ENCODE data around the gene GALNT9. TPM values are rescaled to one million over a fixed set of nuclear protein-coding genes. Genes with fewer than 3 reads are reported as not detected.

GALNT9 gene
- total and polyA plus RNA-seq, 2 donors (not counting 1 experiment from before 2014, with no cell fraction given) = 0.10 to 2.8 TPM

- no peak for DNase-seq (ENCODE audit: low read depth in 2 of 2)
- H2AFZ ChIP-seq (ENCODE audit: low read length) = no peak overlapping the region
- no peak overlapping the region for H3K9ac ChIP-seq (ENCODE audit: insufficient read depth, low read length)
- H3K27me3 ChIP-seq (ENCODE audit: control insufficient read depth, insufficient read depth, low read length) = no peaks in the 10 kb centered on the region
- H3K79me2 ChIP-seq (ENCODE audit: control insufficient read depth, insufficient read depth, low read length) = no peaks in the 10 kb centered on the region
- H3K4me1 ChIP-seq (ENCODE audit: control insufficient read depth, extremely low read depth, insufficient read depth, low read length) = no peaks in the 10 kb centered on the region
- no peaks in the 10 kb centered on the region for H3K9me3 ChIP-seq (ENCODE audit: control insufficient read depth, insufficient read depth, low read depth, low read length)
- no peak overlapping the region for H3K4me2 ChIP-seq (ENCODE audit: extremely low read depth, insufficient read depth, low read length)
- no peak overlapping the region for H3K27ac ChIP-seq (ENCODE audit: insufficient read depth, low read length)
- no peaks in the 10 kb centered on the region for H4K20me1 ChIP-seq (ENCODE audit: control insufficient read depth, extremely low read depth, insufficient read depth, low read length)
- no peak overlapping the region for H3K4me3 ChIP-seq (replicated peaks in 1 of 4; ENCODE audit: control extremely low read depth in 1 of 4, insufficient read depth in 1 of 4, low read depth in 3 of 4, low read length in 4 of 4)
- no peaks in the 10 kb centered on the region for H3K36me3 ChIP-seq (ENCODE audit: control insufficient read depth, insufficient read depth, low read length)
- TF ChIP-seq CTCF (conservative IDR thresholded peaks at IDR 0.05 in 1 of 2, IDR thresholded peaks at IDR 0.05 in 1 of 2; ENCODE audit: low read depth in 1 of 2, low read length in 2 of 2) (no peak), EZH2 (IDR thresholded peaks at IDR 0.05; ENCODE audit: low read length, missing control alignments) (no peak)
These were observed 82.2 kb downstream of the GALNT9 start for GRCh38 chr12:132246997-132247717.

- no peak overlapping the region for H3K4me2 ChIP-seq (ENCODE audit: extremely low read depth, insufficient read depth, low read length)
- H3K36me3 ChIP-seq (ENCODE audit: control insufficient read depth, insufficient read depth, low read length) = no peaks in the 10 kb centered on the region
- H3K9ac ChIP-seq (ENCODE audit: insufficient read depth, low read length) = no peak overlapping the region
- no peaks in the 10 kb centered on the region for H3K27me3 ChIP-seq (ENCODE audit: control insufficient read depth, insufficient read depth, low read length)
- DNase-seq (ENCODE audit: low read depth in 2 of 2) = no peak
- no peak overlapping the region for H2AFZ ChIP-seq (ENCODE audit: low read length)
- H4K20me1 ChIP-seq (ENCODE audit: control insufficient read depth, extremely low read depth, insufficient read depth, low read length) = no peaks in the 10 kb centered on the region
- TF ChIP-seq CTCF (conservative IDR thresholded peaks at IDR 0.05 in 1 of 2, IDR thresholded peaks at IDR 0.05 in 1 of 2; ENCODE audit: low read depth in 1 of 2, low read length in 2 of 2) (no peak), EZH2 (IDR thresholded peaks at IDR 0.05; ENCODE audit: low read length, missing control alignments) (no peak)
- H3K9me3 ChIP-seq (ENCODE audit: control insufficient read depth, insufficient read depth, low read depth, low read length) = no peaks in the 10 kb centered on the region
- H3K27ac ChIP-seq (ENCODE audit: insufficient read depth, low read length) = no peak overlapping the region
- no peaks in the 10 kb centered on the region for H3K4me1 ChIP-seq (ENCODE audit: control insufficient read depth, extremely low read depth, insufficient read depth, low read length)
- no peaks in the 10 kb centered on the region for H3K79me2 ChIP-seq (ENCODE audit: control insufficient read depth, insufficient read depth, low read length)
- H3K4me3 ChIP-seq (replicated peaks in 1 of 4; ENCODE audit: control extremely low read depth in 1 of 4, insufficient read depth in 1 of 4, low read depth in 3 of 4, low read length in 4 of 4) = no peak overlapping the region
These were observed 83.8 kb downstream of the GALNT9 start for GRCh38 chr12:132245521-132246101.

- no peaks in the 10 kb centered on the region for H3K36me3 ChIP-seq (ENCODE audit: control insufficient read depth, insufficient read depth, low read length)
- TF ChIP-seq CTCF (conservative IDR thresholded peaks at IDR 0.05 in 1 of 2, IDR thresholded peaks at IDR 0.05 in 1 of 2; ENCODE audit: low read depth in 1 of 2, low read length in 2 of 2) (no peak), EZH2 (IDR thresholded peaks at IDR 0.05; ENCODE audit: low read length, missing control alignments) (no peak)
- H3K4me3 ChIP-seq (replicated peaks in 1 of 4; ENCODE audit: control extremely low read depth in 1 of 4, insufficient read depth in 1 of 4, low read depth in 3 of 4, low read length in 4 of 4) = no peak overlapping the region
- no peaks in the 10 kb centered on the region for H3K4me1 ChIP-seq (ENCODE audit: control insufficient read depth, extremely low read depth, insufficient read depth, low read length)
- no peaks in the 10 kb centered on the region for H3K27me3 ChIP-seq (ENCODE audit: control insufficient read depth, insufficient read depth, low read length)
- H4K20me1 ChIP-seq (ENCODE audit: control insufficient read depth, extremely low read depth, insufficient read depth, low read length) = no peaks in the 10 kb centered on the region
- no peaks in the 10 kb centered on the region for H3K79me2 ChIP-seq (ENCODE audit: control insufficient read depth, insufficient read depth, low read length)
- no peak for DNase-seq (ENCODE audit: low read depth in 2 of 2)
- H2AFZ ChIP-seq (ENCODE audit: low read length) = no peak overlapping the region
- no peak overlapping the region for H3K4me2 ChIP-seq (ENCODE audit: extremely low read depth, insufficient read depth, low read length)
- H3K9ac ChIP-seq (ENCODE audit: insufficient read depth, low read length) = no peak overlapping the region
- H3K27ac ChIP-seq (ENCODE audit: insufficient read depth, low read length) = no peak overlapping the region
- H3K9me3 ChIP-seq (ENCODE audit: control insufficient read depth, insufficient read depth, low read depth, low read length) = no peaks in the 10 kb centered on the region
These were observed 84.6 kb downstream of the GALNT9 start for GRCh38 chr12:132244724-132245295.
